DND-41 (cell line): Measurements from ENCODE around the gene UPP1.

Experiments used
- ATAC-seq: fragments of 200-7000 bp; cut with Tn5 transposase; 3 replicates; pipeline ENCODE4 v1.9.1; 2021; ENCODE audit warnings: low read depth; ENCODE audit not compliant: insufficient read depth
- DNase-seq: peaks from one replicate; pipeline ENCODE4 v3.0.0-alpha.2; 2020
- H2AFZ ChIP-seq: 2 replicates; pipeline ENCODE4 v1.6.0; 2012; ENCODE audit warnings: low read depth, low read length
- H3K27ac ChIP-seq: 2 replicates; pipeline ENCODE4 v1.5.1; 2012; ENCODE audit warnings: low read length, inconsistent platforms
- H3K27me3 ChIP-seq: fragments of 200-600 bp; sonication (generic); 2 replicates; pipeline ENCODE4 v1.6.0; 2012; ENCODE audit warnings: low read length, mild to moderate bottlenecking, inconsistent platforms; ENCODE audit not compliant: insufficient read depth, poor library complexity
- H3K36me3 ChIP-seq: 2 replicates; pipeline ENCODE4 v1.5.1; 2012; ENCODE audit warnings: low read length, inconsistent platforms; ENCODE audit not compliant: insufficient read depth
- H3K4me1 ChIP-seq: 2 replicates; pipeline ENCODE4 v1.5.1; 2012; ENCODE audit warnings: mild to moderate bottlenecking, low read length; ENCODE audit not compliant: insufficient read depth
- H3K4me2 ChIP-seq: 2 replicates; pipeline ENCODE4 v1.6.0; 2012; ENCODE audit warnings: mild to moderate bottlenecking, moderate library complexity, low read length, inconsistent platforms; ENCODE audit not compliant: insufficient read depth
- H3K4me3 ChIP-seq, 2 experiments: fragments of 200-600 bp in 1 of 2; shearing (Covaris generic) in 1 of 2; 2 replicates each; pipeline ENCODE4 v1.5.1; 2012 to 2016; ENCODE audit warnings: inconsistent platforms in 2 of 2, low read length in 2 of 2, mild to moderate bottlenecking in 2 of 2, low read depth in 1 of 2, moderate library complexity in 1 of 2
- H3K79me2 ChIP-seq: 2 replicates; pipeline ENCODE4 v1.6.0; 2012; ENCODE audit warnings: low read length, inconsistent platforms; ENCODE audit not compliant: insufficient read depth
- H3K9ac ChIP-seq: 2 replicates; pipeline ENCODE4 v1.6.0; 2012; ENCODE audit warnings: low read depth, mild to moderate bottlenecking, inconsistent platforms, low read length, moderate library complexity
- H3K9me3 ChIP-seq: 2 replicates; pipeline ENCODE4 v1.5.1; 2012; ENCODE audit warnings: low read length, moderate library complexity, mild to moderate bottlenecking, inconsistent platforms; ENCODE audit not compliant: insufficient read depth, severe bottlenecking
- H4K20me1 ChIP-seq: 2 replicates; pipeline ENCODE4 v1.6.0; 2012; ENCODE audit warnings: low read length; ENCODE audit not compliant: insufficient read depth
- CTCF ChIP-seq: IDR thresholded peaks from 2 replicates; pipeline ENCODE4 v1.5.1; 2012; ENCODE audit warnings: borderline replicate concordance, low read length, moderate library complexity, mild to moderate bottlenecking; ENCODE audit not compliant: poor library complexity, severe bottlenecking; ENCODE audit errors: extremely low read depth
- EZH2 ChIP-seq: IDR thresholded peaks from 3 replicates; pipeline ENCODE4 v1.6.1; 2012; ENCODE audit warnings: borderline replicate concordance, low read depth, mild to moderate bottlenecking, moderate library complexity, low read length, inconsistent platforms; ENCODE audit not compliant: severe bottlenecking

The UPP1 gene

GRCh38 chr7:48053736-48054135 lies 35.3 kb upstream of the UPP1 start:
- no peaks in the 10 kb centered on the region for H3K4me1 ChIP-seq
- H4K20me1 ChIP-seq: no peaks in the 10 kb centered on the region
- H3K27ac ChIP-seq: no peak overlapping the region
- no peaks in the 10 kb centered on the region for H3K9me3 ChIP-seq
- TF ChIP-seq CTCF: no peak
- no peak for TF ChIP-seq EZH2
- no peak for DNase-seq
- no peak overlapping the region for H3K9ac ChIP-seq
- H3K36me3 ChIP-seq: no peaks in the 10 kb centered on the region
- H3K4me2 ChIP-seq: no peak overlapping the region
- H3K27me3 ChIP-seq: no peaks in the 10 kb centered on the region
- H3K79me2 ChIP-seq: no peaks in the 10 kb centered on the region
- no peak overlapping the region for H2AFZ ChIP-seq
- H3K4me3 ChIP-seq: no peak overlapping the region
- no peak for ATAC-seq

GRCh38 chr7:48058990-48059389 lies 30.1 kb upstream of the UPP1 start:
- Histone ChIP-seq H3K9me3 (no peaks in the 10 kb centered on the region), H3K27me3 (no peaks in the 10 kb centered on the region), H3K79me2 (no peaks in the 10 kb centered on the region), H3K9ac (no peak overlapping the region), H3K27ac (no peak overlapping the region), H3K4me2 (no peak overlapping the region), H2AFZ (no peak overlapping the region), H3K36me3 (no peaks in the 10 kb centered on the region), H3K4me1 (no peaks in the 10 kb centered on the region), H4K20me1 (no peaks in the 10 kb centered on the region), H3K4me3 (no peak overlapping the region)
- DNase-seq (no peak), ATAC-seq (no peak)
- no peak for TF ChIP-seq CTCF
- TF ChIP-seq EZH2: no peak

- Histone ChIP-seq H3K9me3 (no peaks in the 10 kb centered on the region), H3K9ac (no peak overlapping the region), H3K79me2 (no peaks in the 10 kb centered on the region), H3K27ac (no peak overlapping the region), H3K27me3 (no peaks in the 10 kb centered on the region), H2AFZ (no peak overlapping the region), H3K4me3 (no peak overlapping the region), H3K36me3 (no peaks in the 10 kb centered on the region), H3K4me2 (no peak overlapping the region), H3K4me1 (no peaks in the 10 kb centered on the region), H4K20me1 (no peaks in the 10 kb centered on the region)
- no peak for DNase-seq
- TF ChIP-seq EZH2: no peak
- no peak for TF ChIP-seq CTCF
- ATAC-seq: no peak
Observed at GRCh38 chr7:48059706-48060105, 29.4 kb upstream of the UPP1 start.

- H3K27ac ChIP-seq: no peak overlapping the region
- TF ChIP-seq CTCF (no peak), EZH2 (no peak)
- H3K36me3 ChIP-seq: no peaks in the 10 kb centered on the region
- no peak overlapping the region for H3K9ac ChIP-seq
- no peak overlapping the region for H3K4me2 ChIP-seq
- H3K79me2 ChIP-seq: no peaks in the 10 kb centered on the region
- DNase-seq (no peak), ATAC-seq (no peak)
- no peaks in the 10 kb centered on the region for H4K20me1 ChIP-seq
- no peak overlapping the region for H3K4me3 ChIP-seq
- H3K4me1 ChIP-seq: no peaks in the 10 kb centered on the region
- H3K9me3 ChIP-seq: no peaks in the 10 kb centered on the region
- H2AFZ ChIP-seq: no peak overlapping the region
- H3K27me3 ChIP-seq: no peaks in the 10 kb centered on the region
Observed at GRCh38 chr7:48063985-48064384, 25.1 kb upstream of the UPP1 start.
